ENCODE results near the gene FARSA.
"Not testable (repeated sequence)": the region's sequence is repeated elsewhere in the genome, so short reads cannot be mapped to it uniquely, and the experiment has no call there.

FARSA gene

GRCh38 chr19:12937093-12937926 is 3.8 kb upstream of the FARSA start:
- peak; percentile 63 for DNase-seq

GRCh38 chr19:12936582-12936981 is 3.1 kb upstream of the FARSA start:
- peak; percentile 22 for DNase-seq

- DNase-seq, result no peak
These were observed 1.6 kb upstream of the FARSA start for GRCh38 chr19:12935071-12935470.

- DNase-seq, result no peak
These were observed 872 bp downstream of the FARSA start for GRCh38 chr19:12932392-12933286.

- DNase-seq, result no peak
These were observed 3.4 kb downstream of the FARSA start for GRCh38 chr19:12930002-12930645.

GRCh38 chr19:12924621-12925310 is 8.7 kb downstream of the FARSA start:
- DNase-seq, result no peak

- DNase-seq, result no peak
These were observed 10.6 kb downstream of the FARSA start for GRCh38 chr19:12922959-12923358.

- no peak for DNase-seq
These were observed 12.5 kb downstream of the FARSA start for GRCh38 chr19:12921047-12921446.

GRCh38 chr19:12918253-12918652 is 15.3 kb downstream of the FARSA start:
- no peak for DNase-seq

- DNase-seq, result not testable (repeated sequence)
These were observed 17.7 kb downstream of the FARSA start for GRCh38 chr19:12915860-12916259.

GRCh38 chr19:12913851-12914690 is 19.4 kb downstream of the FARSA start:
- DNase-seq, result no peak

- peak; percentile 98 for DNase-seq
These were observed 20.4 kb downstream of the FARSA start for GRCh38 chr19:12913011-12913561.

GRCh38 chr19:12912571-12912970 is 20.9 kb downstream of the FARSA start:
- peak; percentile 89 for DNase-seq

GRCh38 chr19:12907166-12907565 is 26.3 kb downstream of the FARSA start:
- DNase-seq, result no peak

- no peak for DNase-seq
These were observed 33.5 kb downstream of the FARSA start for GRCh38 chr19:12899891-12900518.

GRCh38 chr19:12896460-12896859 is 37.1 kb downstream of the FARSA start:
- DNase-seq, result no peak

GRCh38 chr19:12893582-12893981 is 39.9 kb downstream of the FARSA start:
- no peak for DNase-seq

GRCh38 chr19:12891553-12892021 is 41.9 kb downstream of the FARSA start:
- DNase-seq, result no peak

- DNase-seq, result peak; percentile 99
These were observed 42.5 kb downstream of the FARSA start, which contains the start of gene GCDH for GRCh38 chr19:12890787-12891552. Gene GCDH (plus strand): TSS chr19:12891160. CDS start chr19:12891305, 145 bp downstream.

GRCh38 chr19:12890299-12890786 is 43.2 kb downstream of the FARSA start:
- not testable (repeated sequence) for DNase-seq

All from NCI-H2171 treated with DMSO at 0.1 percent for 48 hours (cell line).